VCaP (cell line): ENCODE data around the gene CEP290.
A peak's percentile ranks its signal among the peaks of the same experiment; 100 is the strongest.

ENCODE experiments used
- H3K27ac ChIP-seq: fragments of 450-650 bp; 2 replicates; pipeline ENCODE4 v1.5.1; 2017
- CTCF ChIP-seq: fragments of 450-650 bp; conservative IDR thresholded peaks from 2 replicates; pipeline ENCODE4 v1.5.1; 2017; ENCODE audit warnings: mild to moderate bottlenecking, moderate library complexity

CEP290 gene

GRCh38 chr12:88181881-88182280 is 40.0 kb upstream of the CEP290 start:
- TF ChIP-seq CTCF: no peak
- H3K27ac ChIP-seq: no peak overlapping the region

GRCh38 chr12:88179436-88180014 is 37.6 kb upstream of the CEP290 start:
- peak overlapping the region; percentile 14; the same call in 1 of the 2 replicates for H3K27ac ChIP-seq
- no peak for TF ChIP-seq CTCF

- no peak overlapping the region for H3K27ac ChIP-seq
- TF ChIP-seq CTCF: no peak
These were observed 33.7 kb upstream of the CEP290 start for GRCh38 chr12:88175544-88175943.

GRCh38 chr12:88172844-88173407 is 31.0 kb upstream of the CEP290 start:
- H3K27ac ChIP-seq: peak overlapping the region; percentile 24; the same call in 1 of the 2 replicates
- no peak for TF ChIP-seq CTCF

- no peak for TF ChIP-seq CTCF
- H3K27ac ChIP-seq: no peak overlapping the region
These were observed 25.5 kb upstream of the CEP290 start for GRCh38 chr12:88167384-88167783.

GRCh38 chr12:88166179-88166578 is 24.3 kb upstream of the CEP290 start:
- TF ChIP-seq CTCF: no peak
- no peak overlapping the region for H3K27ac ChIP-seq

- TF ChIP-seq CTCF: no peak
- H3K27ac ChIP-seq: no peak overlapping the region
These were observed 21.5 kb upstream of the CEP290 start for GRCh38 chr12:88163371-88163770.
